ENCODE data around the gene ATP9B.
"Not testable (repeated sequence)": the region's sequence is repeated elsewhere in the genome, so short reads cannot be mapped to it uniquely, and the experiment has no call there.

The ATP9B gene

DNA sequence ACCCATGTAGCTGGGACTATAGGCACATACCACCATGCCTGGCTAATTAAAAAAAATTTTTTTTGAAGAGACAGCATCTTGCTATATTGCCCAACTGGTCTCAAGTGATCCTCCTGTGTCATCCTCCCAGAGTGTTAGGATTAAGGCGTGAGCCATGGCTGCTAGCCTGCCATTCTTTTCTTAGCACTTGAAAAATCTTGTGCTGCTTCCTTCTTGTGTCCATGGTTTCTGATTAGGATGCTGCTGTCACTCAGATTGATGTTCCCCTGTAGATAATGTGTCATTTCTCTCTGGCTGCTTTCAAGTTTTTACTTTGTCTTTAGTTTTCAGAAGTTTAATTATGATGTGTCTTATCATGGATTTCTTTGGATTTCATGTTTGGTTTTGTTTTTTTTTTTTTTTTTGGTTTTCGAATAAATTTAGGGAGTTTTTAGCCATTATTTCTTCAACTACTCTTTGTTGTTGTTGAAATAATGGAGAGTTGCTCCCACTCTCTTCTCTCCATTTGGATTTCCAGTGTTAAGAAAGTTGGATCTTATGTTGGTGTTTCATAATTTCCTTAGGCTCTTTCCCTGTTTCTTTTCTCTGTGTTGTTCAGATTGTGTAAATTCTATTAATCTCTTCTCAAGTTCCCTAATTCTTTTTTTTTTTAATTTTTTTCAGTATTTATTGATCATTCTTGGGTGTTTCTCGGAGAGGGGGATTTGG lies 2.5 kb downstream of the ATP9B start:
- no peak for DNase-seq (ENCODE audit: low read depth in 4 of 4, low spot score in 1 of 4)

DNA sequence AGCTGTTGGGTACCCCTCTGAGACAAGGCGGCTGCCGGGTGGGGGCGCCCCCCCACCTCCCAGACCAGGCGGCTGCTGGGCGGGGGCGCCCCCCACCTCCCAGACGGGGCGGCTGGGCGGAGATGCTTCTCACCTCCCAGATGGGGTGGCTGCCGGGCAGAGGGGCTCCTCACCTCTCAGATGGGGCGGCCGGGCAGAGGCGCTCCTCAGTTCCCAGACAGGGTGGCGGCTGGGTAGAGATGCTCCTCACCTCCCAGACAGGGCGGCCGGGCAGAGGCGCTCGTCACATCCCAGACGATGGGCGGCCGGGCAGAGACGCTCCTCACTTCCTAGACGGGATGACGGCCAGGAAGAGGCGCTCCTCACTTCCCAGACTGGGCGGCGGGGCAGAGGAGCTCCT lies 3.5 kb downstream of the ATP9B start:
- DNase-seq (ENCODE audit: low read depth in 4 of 4, low spot score in 1 of 4) = not testable (repeated sequence)

GRCh38 chr18:79077181-79077580 lies 8.0 kb downstream of the ATP9B start:
- DNase-seq (ENCODE audit: low read depth in 4 of 4, low spot score in 1 of 4) = no peak

DNA sequence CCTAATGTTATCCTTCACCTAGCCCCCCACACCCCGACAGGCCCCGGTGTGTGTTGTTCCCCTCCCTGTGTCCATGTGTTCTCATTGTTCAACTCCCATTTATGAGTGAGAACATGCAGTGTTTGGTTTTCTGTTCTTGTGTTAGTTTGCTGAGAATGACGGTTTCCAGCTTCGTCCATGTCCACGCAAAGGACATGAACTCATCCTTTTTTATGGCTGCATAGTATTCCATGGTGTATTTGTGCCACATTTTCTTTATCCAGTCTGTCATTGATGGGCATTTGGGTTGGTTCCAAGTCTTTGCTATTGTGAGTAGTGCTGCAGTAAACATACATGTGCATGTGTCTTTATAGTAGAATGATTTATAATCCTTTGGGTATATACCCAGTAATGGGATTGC lies 9.6 kb downstream of the ATP9B start:
- DNase-seq (ENCODE audit: low read depth in 4 of 4, low spot score in 1 of 4) = not testable (repeated sequence)

DNA sequence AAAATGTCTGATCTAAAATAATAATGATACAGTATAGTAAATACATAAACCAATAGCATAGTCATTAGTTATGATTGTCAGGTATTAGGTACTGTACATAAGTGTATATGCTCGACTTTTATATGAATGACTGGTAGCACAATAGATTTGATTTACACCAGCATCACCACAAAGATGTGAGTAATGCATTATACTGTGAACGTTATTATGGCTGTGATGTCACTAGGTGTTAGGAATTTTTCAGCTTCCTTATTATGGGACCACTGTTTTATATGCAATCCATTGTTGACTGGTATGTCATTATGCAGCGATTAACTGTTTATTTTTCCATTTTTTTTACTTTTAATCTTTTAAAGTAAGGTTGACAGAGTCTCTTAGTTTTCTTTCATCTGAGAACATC lies 23.7 kb downstream of the ATP9B start:
- no peak for DNase-seq (ENCODE audit: low read depth in 4 of 4, low spot score in 1 of 4)

DNA sequence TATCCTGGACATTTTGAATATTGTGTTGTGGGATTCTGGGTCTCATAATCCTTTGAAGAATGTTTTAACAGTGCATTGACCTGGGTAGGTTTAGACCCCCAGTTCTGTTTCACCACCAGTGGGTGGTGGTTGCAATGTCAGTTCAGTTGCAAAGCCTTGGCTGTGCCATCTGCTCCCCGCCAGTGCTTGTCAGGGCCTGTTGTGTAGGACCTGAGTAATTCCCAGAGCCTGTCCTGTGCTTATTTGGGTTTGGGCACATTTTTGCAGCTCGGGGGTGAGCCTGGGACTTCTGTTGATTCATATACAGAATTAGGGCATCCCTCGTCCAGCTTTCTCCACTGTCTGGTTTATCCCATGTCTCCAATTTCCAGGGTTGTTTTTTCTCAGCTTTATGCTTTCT lies 24.8 kb downstream of the ATP9B start:
- DNase-seq (ENCODE audit: low read depth in 4 of 4, low spot score in 1 of 4) = no peak

DNA sequence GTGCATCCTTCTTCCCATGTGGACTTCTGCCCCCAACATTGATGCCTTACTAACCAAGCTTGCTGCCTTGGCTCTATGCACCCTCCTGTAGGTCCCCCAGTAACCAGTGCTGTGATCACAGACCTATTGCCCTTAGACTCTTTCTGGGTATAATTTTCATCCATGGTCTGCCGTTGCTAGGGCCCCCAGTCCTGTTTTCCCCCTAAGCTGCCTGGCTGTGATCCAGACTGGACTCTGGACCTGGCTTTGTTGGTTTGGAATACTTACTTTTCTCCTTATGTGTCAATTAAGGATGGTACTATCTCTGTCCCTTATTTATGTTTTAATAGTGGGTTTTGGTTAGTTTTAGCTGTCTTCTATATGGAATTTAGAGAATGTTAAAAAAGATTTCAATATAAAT lies 26.0 kb downstream of the ATP9B start:
- DNase-seq (ENCODE audit: low read depth in 4 of 4, low spot score in 1 of 4) = no peak

DNA sequence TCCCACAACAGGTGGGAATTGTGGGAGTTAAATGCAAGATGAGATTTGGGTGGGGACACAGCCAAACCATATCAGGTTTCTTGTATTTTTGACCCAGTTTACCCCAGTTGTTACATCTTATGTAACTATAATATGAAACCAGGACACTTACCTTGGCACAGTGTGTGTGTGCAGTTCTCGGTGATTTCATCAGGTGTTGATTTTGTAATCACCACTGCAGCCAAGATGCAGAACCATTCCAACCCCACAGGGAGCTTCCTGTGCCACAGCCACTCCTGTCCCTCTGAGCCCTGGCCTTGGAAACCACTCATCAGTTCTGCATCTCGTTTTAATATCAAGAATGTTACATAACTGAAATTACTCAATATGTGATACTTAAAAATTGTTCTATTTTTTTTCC lies 31.8 kb downstream of the ATP9B start:
- DNase-seq (ENCODE audit: low read depth in 4 of 4, low spot score in 1 of 4) = no peak

- no peak for DNase-seq (ENCODE audit: low read depth in 4 of 4, low spot score in 1 of 4)
These were observed 33.7 kb downstream of the ATP9B start for GRCh38 chr18:79102886-79103285.

- DNase-seq (ENCODE audit: low read depth in 4 of 4, low spot score in 1 of 4) = no peak
These were observed 34.9 kb downstream of the ATP9B start for GRCh38 chr18:79104137-79104536.

DNA sequence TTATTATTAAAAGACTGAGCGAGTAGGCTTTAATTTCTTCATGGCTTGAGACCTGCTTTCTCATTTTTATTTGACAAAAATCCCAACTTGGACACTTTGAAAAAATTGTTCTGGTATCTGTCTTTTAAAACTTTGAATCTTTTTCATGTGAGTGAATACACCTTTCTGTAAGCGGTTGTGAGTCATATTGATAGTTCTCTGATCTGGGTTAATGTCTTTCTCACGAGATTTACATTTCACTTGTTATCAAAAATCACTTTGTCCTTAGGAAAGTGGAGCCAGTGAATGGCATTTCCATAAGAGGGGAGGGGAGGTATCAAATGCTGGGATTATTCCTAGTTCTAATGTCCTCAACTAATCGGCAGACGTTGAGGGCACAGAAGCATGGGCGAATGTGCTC lies 36.3 kb downstream of the ATP9B start:
- no peak for DNase-seq (ENCODE audit: low read depth in 4 of 4, low spot score in 1 of 4)

- no peak for DNase-seq (ENCODE audit: low read depth in 4 of 4, low spot score in 1 of 4)
These were observed 36.9 kb downstream of the ATP9B start for GRCh38 chr18:79106084-79106483.

- DNase-seq (ENCODE audit: low read depth in 4 of 4, low spot score in 1 of 4) = no peak
These were observed 38.7 kb downstream of the ATP9B start for GRCh38 chr18:79107886-79108285.

GRCh38 chr18:79108549-79109215 lies 39.5 kb downstream of the ATP9B start:
- no peak for DNase-seq (ENCODE audit: low read depth in 4 of 4, low spot score in 1 of 4)

DNA sequence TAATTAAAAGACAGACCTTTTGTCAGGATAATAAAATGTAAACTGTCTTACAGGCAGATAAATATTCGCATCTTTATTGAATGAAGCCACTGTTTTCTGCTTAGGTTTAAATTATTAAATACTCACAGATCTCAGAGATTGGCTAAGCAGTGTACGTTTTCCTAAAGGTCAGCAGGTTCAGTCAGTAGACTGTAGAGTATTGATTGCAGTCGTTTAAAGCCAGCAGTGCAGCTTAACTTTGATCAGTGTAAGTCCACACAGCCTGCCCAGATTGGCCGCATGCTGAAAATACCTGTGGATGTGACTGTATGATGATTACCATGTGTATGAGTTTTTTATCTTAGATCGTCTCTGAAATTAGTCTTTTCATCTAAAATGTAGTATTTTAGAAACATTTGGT lies 42.3 kb downstream of the ATP9B start:
- DNase-seq (ENCODE audit: low read depth in 4 of 4, low spot score in 1 of 4) = no peak

GRCh38 chr18:79117385-79117784 lies 48.2 kb downstream of the ATP9B start:
- DNase-seq (ENCODE audit: low read depth in 4 of 4, low spot score in 1 of 4) = no peak

DNA sequence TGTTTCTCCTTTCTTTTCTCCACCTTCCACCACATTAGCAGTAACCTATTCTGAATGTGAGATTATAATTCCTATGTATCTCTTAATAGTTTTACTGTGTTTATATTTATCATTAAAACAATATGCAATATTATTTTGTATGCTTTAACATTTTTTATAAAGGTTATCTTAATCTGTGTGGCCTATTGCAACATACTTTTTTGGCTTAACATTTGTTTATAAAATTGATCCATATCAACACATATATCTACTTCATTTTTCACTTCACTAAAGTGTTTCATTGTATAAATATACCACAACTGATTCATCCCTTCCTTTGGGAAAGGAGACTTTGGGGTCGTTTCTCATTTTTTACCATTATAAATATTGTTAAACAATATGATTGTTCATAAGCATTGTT lies 48.6 kb downstream of the ATP9B start:
- no peak for DNase-seq (ENCODE audit: low read depth in 4 of 4, low spot score in 1 of 4)

GRCh38 chr18:79118797-79119196 lies 49.6 kb downstream of the ATP9B start:
- no peak for DNase-seq (ENCODE audit: low read depth in 4 of 4, low spot score in 1 of 4)

DNA sequence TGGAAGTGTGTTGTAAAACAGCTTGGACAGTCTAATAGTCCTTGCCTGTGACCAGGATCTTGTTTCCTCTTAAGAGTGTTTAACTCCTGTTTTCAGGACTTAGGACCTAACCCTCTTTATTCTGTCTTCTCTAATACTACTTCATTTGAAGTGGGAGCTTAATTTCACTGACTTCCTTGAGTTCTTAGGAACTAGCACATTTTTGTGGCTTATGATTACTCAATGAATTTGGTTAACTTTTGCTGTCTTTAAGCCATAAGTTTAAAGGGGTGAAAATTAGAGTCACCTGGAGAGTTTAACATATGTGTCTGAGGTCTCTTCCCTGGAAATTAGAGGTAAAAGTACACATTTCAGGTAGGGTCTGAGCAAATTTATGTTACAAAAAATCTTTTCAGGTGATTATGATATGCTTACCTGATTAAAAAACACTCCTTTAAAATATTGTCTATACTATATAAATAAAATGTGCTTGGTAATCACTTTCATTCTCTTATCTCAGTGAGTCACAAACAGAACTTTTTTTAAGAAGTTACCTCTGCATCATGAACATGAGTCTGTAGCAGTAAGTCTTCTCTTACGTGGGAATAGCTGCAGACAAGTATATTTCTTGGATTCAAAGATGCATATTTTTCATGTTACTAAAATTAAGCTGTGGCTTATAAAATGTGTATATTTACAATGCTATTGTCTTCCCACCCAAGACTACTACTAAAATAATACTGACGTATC lies 52.7 kb downstream of the ATP9B start:
- no peak for DNase-seq (ENCODE audit: low read depth in 4 of 4, low spot score in 1 of 4)

GRCh38 chr18:79123948-79124347 lies 54.8 kb downstream of the ATP9B start:
- no peak for DNase-seq (ENCODE audit: low read depth in 4 of 4, low spot score in 1 of 4)

DNA sequence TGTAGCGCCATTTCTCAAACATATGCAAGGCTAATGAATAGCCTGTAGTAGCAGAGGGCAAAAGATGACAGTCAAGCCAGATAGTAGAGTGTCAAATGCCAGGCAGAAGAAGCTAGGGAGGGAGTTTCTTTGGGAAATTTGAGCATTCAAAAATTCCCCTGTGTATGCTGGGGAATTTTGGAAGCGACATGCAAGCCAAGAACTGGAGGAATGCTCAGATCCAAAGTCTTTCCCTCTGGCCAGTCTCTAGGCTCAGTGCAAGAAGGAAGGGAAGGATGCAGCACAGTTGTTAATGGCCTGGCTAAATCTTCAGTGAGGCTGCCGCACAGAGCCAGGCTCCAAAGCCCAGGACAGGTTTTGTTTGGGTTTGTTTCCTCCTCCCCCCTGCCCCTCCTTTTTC lies 59.9 kb downstream of the ATP9B start:
- no peak for DNase-seq (ENCODE audit: low read depth in 4 of 4, low spot score in 1 of 4)

DNA sequence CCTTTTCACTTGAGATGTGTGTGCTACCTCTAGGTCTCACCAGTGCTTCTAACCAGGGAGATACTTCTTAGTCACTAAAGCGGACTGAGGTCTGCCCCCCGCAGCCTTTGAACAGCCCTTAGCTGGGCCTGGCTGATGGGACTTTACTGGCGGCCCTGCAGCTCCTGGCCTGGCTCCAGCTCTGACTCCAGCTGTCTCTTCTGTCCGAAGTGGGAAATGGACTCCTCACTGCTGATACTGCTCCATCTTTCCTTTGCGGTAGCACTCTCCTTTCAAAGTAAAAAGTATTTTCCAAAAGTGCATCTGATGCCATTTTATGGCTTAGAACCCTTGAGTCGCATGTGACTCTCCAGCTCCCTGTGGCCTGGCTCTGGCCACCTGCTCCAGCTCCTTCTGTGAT lies 64.5 kb downstream of the ATP9B start:
- no peak for DNase-seq (ENCODE audit: low read depth in 4 of 4, low spot score in 1 of 4)

Data from stimulated activated CD4-positive, alpha-beta T cell treated with anti-CD3 and anti-CD28 coated beads, Interleukin-1b, Interleukin-23, amount 100 ng/mL, for 24 hours (primary cell).